ENCODE measurements around the gene PTOV1. TPM values are rescaled to one million over a fixed set of nuclear protein-coding genes. Genes with fewer than 3 reads are reported as not detected.
A peak's percentile ranks its signal among the peaks of the same experiment; 100 is the strongest.

PTOV1 gene
- total RNA-seq, 4 donors from 2014 or later, result 77.6 to 88.2 (median 87.0) TPM

- intact Hi-C loops (cut with DNase I; ENCODE audit: low total_unique reads), result no loop called here
- no peak overlapping the region for H3K4me3 ChIP-seq
- H3K27ac ChIP-seq, result peak overlapping the region in 3 of 4 donors; percentile 5 to 57 (median 52)
- peaks cover 0 to 57% of the 10 kb centered on the region in 2 donors for H3K36me3 ChIP-seq
- DNase-seq, result no peak
- no peak for ATAC-seq
- in situ Hi-C loops (cut with MboI; ENCODE audit: low sequenced_read_pairs in 4 of 4), result no loop called here
- no peaks in the 10 kb centered on the region for H3K9me3 ChIP-seq
- H3K4me1 ChIP-seq, result peaks cover 6 to 13% of the 10 kb centered on the region in 2 donors
- no peaks in the 10 kb centered on the region for H3K27me3 ChIP-seq
- TF ChIP-seq POLR2A (IDR thresholded peaks at IDR 0.05), result no peak
- TF ChIP-seq CTCF (IDR thresholded peaks at IDR 0.05 in 4 of 5, conservative IDR thresholded peaks at IDR 0.05 in 1 of 5), result no peak
Observed at GRCh38 chr19:49857838-49858087, 6.8 kb downstream of the PTOV1 start.

- in situ Hi-C loops (cut with MboI; ENCODE audit: low sequenced_read_pairs in 4 of 4), result no loop called here
- ATAC-seq, result no peak
Observed at GRCh38 chr19:49858088-49858985, 7.4 kb downstream of the PTOV1 start.

GRCh38 chr19:49859682-49860335, 8.8 kb downstream of the PTOV1 start:
- Histone ChIP-seq H3K36me3 (peaks cover 0 to 57% of the 10 kb centered on the region in 2 donors), H3K4me3 (no peak overlapping the region), H3K27ac (peak overlapping the region in 2 of 4 donors; percentile 29 to 73), H3K27me3 (no peaks in the 10 kb centered on the region), H3K4me1 (peaks cover 0 to under 1% of the 10 kb centered on the region in 2 donors), H3K9me3 (no peaks in the 10 kb centered on the region)
- no peak for TF ChIP-seq CTCF (IDR thresholded peaks at IDR 0.05 in 4 of 5, conservative IDR thresholded peaks at IDR 0.05 in 1 of 5)
- TF ChIP-seq POLR2A (IDR thresholded peaks at IDR 0.05), result no peak
- DNase-seq, result no peak
- in situ Hi-C loops (cut with MboI; ENCODE audit: low sequenced_read_pairs in 4 of 4) (no loop called here), intact Hi-C loops (cut with DNase I; ENCODE audit: low total_unique reads) (no loop called here)
- no peak for ATAC-seq

More at GRCh38 chr19:49858088-49858985, 7.4 kb downstream of the PTOV1 start:
- Histone ChIP-seq H3K27ac (peak overlapping the region; percentile 5 to 57 (median 50)), H3K9me3 (no peaks in the 10 kb centered on the region), H3K4me3 (no peak overlapping the region), H3K27me3 (no peaks in the 10 kb centered on the region), H3K36me3 (peaks cover 0 to 57% of the 10 kb centered on the region in 2 donors), H3K4me1 (peaks cover under 1 to 8% of the 10 kb centered on the region in 2 donors)
- intact Hi-C loops (cut with DNase I; ENCODE audit: low total_unique reads), result no loop called here
- TF ChIP-seq CTCF (IDR thresholded peaks at IDR 0.05 in 4 of 5, conservative IDR thresholded peaks at IDR 0.05 in 1 of 5) (no peak), POLR2A (IDR thresholded peaks at IDR 0.05) (no peak)
- DNase-seq, result no peak

- no peak for ATAC-seq
Observed at GRCh38 chr19:49860336-49861102, 9.6 kb downstream of the PTOV1 start.

More at GRCh38 chr19:49860336-49861102, 9.6 kb downstream of the PTOV1 start:
- Histone ChIP-seq H3K27me3 (no peaks in the 10 kb centered on the region), H3K9me3 (no peaks in the 10 kb centered on the region), H3K36me3 (peaks cover 0 to 52% of the 10 kb centered on the region in 2 donors), H3K4me3 (no peak overlapping the region), H3K4me1 (peaks cover 6% of the 10 kb centered on the region in 2 donors), H3K27ac (peak overlapping the region in 3 of 4 donors; percentile 69 to 74 (median 73))
- DNase-seq, result no peak
- in situ Hi-C loops (cut with MboI; ENCODE audit: low sequenced_read_pairs in 4 of 4) (no loop called here), intact Hi-C loops (cut with DNase I; ENCODE audit: low total_unique reads) (no loop called here)
- TF ChIP-seq CTCF (IDR thresholded peaks at IDR 0.05 in 4 of 5, conservative IDR thresholded peaks at IDR 0.05 in 1 of 5) (no peak), POLR2A (IDR thresholded peaks at IDR 0.05) (no peak)
